Measurements from ENCODE around the gene OR2F1.
A peak's percentile ranks its signal among the peaks of the same experiment; 100 is the strongest.

OR2F1 gene

GRCh38 chr7:143975617-143976016, 21.0 kb downstream of the OR2F1 start:
- Mint-ChIP-seq H3K36me3 (ENCODE audit: low read depth) (no peaks in the 10 kb centered on the region), H3K4me3 (no peak overlapping the region), H3K9me3 (no peaks in the 10 kb centered on the region), H3K27me3 (ENCODE audit: low read depth) (no peaks in the 10 kb centered on the region), H3K4me1 (ENCODE audit: low read depth) (no peaks in the 10 kb centered on the region), H3K27ac (no peak overlapping the region)
- no peak for DNase-seq (ENCODE audit: low spot score)

- H3K36me3 Mint-ChIP-seq (ENCODE audit: low read depth) = no peaks in the 10 kb centered on the region
- no peak overlapping the region for H3K27ac Mint-ChIP-seq
- no peaks in the 10 kb centered on the region for H3K9me3 Mint-ChIP-seq
- no peaks in the 10 kb centered on the region for H3K27me3 Mint-ChIP-seq (ENCODE audit: low read depth)
- no peak for DNase-seq (ENCODE audit: low spot score)
- H3K4me1 Mint-ChIP-seq (ENCODE audit: low read depth) = no peaks in the 10 kb centered on the region
- H3K4me3 Mint-ChIP-seq = no peak overlapping the region
These were observed 23.9 kb downstream of the OR2F1 start for GRCh38 chr7:143978585-143978984.

- no peaks in the 10 kb centered on the region for H3K9me3 Mint-ChIP-seq
- H3K36me3 Mint-ChIP-seq (ENCODE audit: low read depth) = no peaks in the 10 kb centered on the region
- no peak overlapping the region for H3K27ac Mint-ChIP-seq
- DNase-seq (ENCODE audit: low spot score) = no peak
- H3K4me3 Mint-ChIP-seq = no peak overlapping the region
- H3K27me3 Mint-ChIP-seq (ENCODE audit: low read depth) = no peaks in the 10 kb centered on the region
- H3K4me1 Mint-ChIP-seq (ENCODE audit: low read depth) = no peaks in the 10 kb centered on the region
These were observed 24.7 kb downstream of the OR2F1 start for GRCh38 chr7:143979359-143979758.

GRCh38 chr7:143979998-143980397, 25.4 kb downstream of the OR2F1 start:
- Mint-ChIP-seq H3K27me3 (ENCODE audit: low read depth) (no peaks in the 10 kb centered on the region), H3K27ac (no peak overlapping the region), H3K4me1 (ENCODE audit: low read depth) (no peaks in the 10 kb centered on the region), H3K4me3 (no peak overlapping the region), H3K36me3 (ENCODE audit: low read depth) (no peaks in the 10 kb centered on the region), H3K9me3 (no peaks in the 10 kb centered on the region)
- DNase-seq (ENCODE audit: low spot score) = no peak

- Mint-ChIP-seq H3K4me1 (ENCODE audit: low read depth) (no peaks in the 10 kb centered on the region), H3K27ac (no peak overlapping the region), H3K27me3 (ENCODE audit: low read depth) (no peaks in the 10 kb centered on the region), H3K4me3 (no peak overlapping the region), H3K9me3 (no peaks in the 10 kb centered on the region), H3K36me3 (ENCODE audit: low read depth) (no peaks in the 10 kb centered on the region)
- DNase-seq (ENCODE audit: low spot score) = no peak
These were observed 26.3 kb downstream of the OR2F1 start for GRCh38 chr7:143980746-143981510.

GRCh38 chr7:143983960-143984359, 29.3 kb downstream of the OR2F1 start:
- H3K4me1 Mint-ChIP-seq (ENCODE audit: low read depth) = peaks cover 8% of the 10 kb centered on the region
- no peak overlapping the region for H3K4me3 Mint-ChIP-seq
- no peaks in the 10 kb centered on the region for H3K27me3 Mint-ChIP-seq (ENCODE audit: low read depth)
- H3K27ac Mint-ChIP-seq = no peak overlapping the region
- H3K36me3 Mint-ChIP-seq (ENCODE audit: low read depth) = no peaks in the 10 kb centered on the region
- DNase-seq (ENCODE audit: low spot score) = no peak
- H3K9me3 Mint-ChIP-seq = no peaks in the 10 kb centered on the region

GRCh38 chr7:143987513-143987912, 32.9 kb downstream of the OR2F1 start:
- H3K27me3 Mint-ChIP-seq (ENCODE audit: low read depth) = no peaks in the 10 kb centered on the region
- no peak for DNase-seq (ENCODE audit: low spot score)
- no peaks in the 10 kb centered on the region for H3K36me3 Mint-ChIP-seq (ENCODE audit: low read depth)
- peaks cover 8% of the 10 kb centered on the region for H3K4me1 Mint-ChIP-seq (ENCODE audit: low read depth)
- peak overlapping the region; percentile 17 for H3K27ac Mint-ChIP-seq
- peak overlapping the region; percentile 42 for H3K4me3 Mint-ChIP-seq
- H3K9me3 Mint-ChIP-seq = peaks cover 10% of the 10 kb centered on the region

GRCh38 chr7:143988976-143989745, 34.5 kb downstream of the OR2F1 start:
- Mint-ChIP-seq H3K27me3 (ENCODE audit: low read depth) (no peaks in the 10 kb centered on the region), H3K36me3 (ENCODE audit: low read depth) (no peaks in the 10 kb centered on the region), H3K4me3 (no peak overlapping the region), H3K27ac (no peak overlapping the region), H3K9me3 (peaks cover 10% of the 10 kb centered on the region), H3K4me1 (ENCODE audit: low read depth) (peaks cover 8% of the 10 kb centered on the region)
- no peak for DNase-seq (ENCODE audit: low spot score)

- no peaks in the 10 kb centered on the region for H3K36me3 Mint-ChIP-seq (ENCODE audit: low read depth)
These were observed 38.0 kb downstream of the OR2F1 start for GRCh38 chr7:143992670-143993069.

GRCh38 chr7:143993924-143994323, 39.3 kb downstream of the OR2F1 start:
- DNase-seq (ENCODE audit: low spot score) = no peak
- H3K4me1 Mint-ChIP-seq (ENCODE audit: low read depth) = no peaks in the 10 kb centered on the region
- H3K9me3 Mint-ChIP-seq = peaks cover 10% of the 10 kb centered on the region
- no peaks in the 10 kb centered on the region for H3K36me3 Mint-ChIP-seq (ENCODE audit: low read depth)
- no peak overlapping the region for H3K27ac Mint-ChIP-seq
- no peak overlapping the region for H3K4me3 Mint-ChIP-seq
- H3K27me3 Mint-ChIP-seq (ENCODE audit: low read depth) = no peaks in the 10 kb centered on the region

More at GRCh38 chr7:143992670-143993069, 38.0 kb downstream of the OR2F1 start:
- Mint-ChIP-seq H3K27me3 (ENCODE audit: low read depth) (no peaks in the 10 kb centered on the region), H3K4me1 (ENCODE audit: low read depth) (peaks cover 2% of the 10 kb centered on the region), H3K4me3 (no peak overlapping the region), H3K27ac (no peak overlapping the region), H3K9me3 (peaks cover 10% of the 10 kb centered on the region)
- no peak for DNase-seq (ENCODE audit: low spot score)

GRCh38 chr7:144000020-144000419, 45.4 kb downstream of the OR2F1 start, which contains the start of gene OR6B1:
TSS of gene OR6B1 (plus strand) at chr7:144000320. CDS start at chr7:144003997, 3,677 bp downstream.
- Mint-ChIP-seq H3K4me1 (ENCODE audit: low read depth) (no peaks in the 10 kb centered on the region), H3K36me3 (ENCODE audit: low read depth) (no peaks in the 10 kb centered on the region), H3K9me3 (no peaks in the 10 kb centered on the region), H3K27me3 (ENCODE audit: low read depth) (peaks cover 3% of the 10 kb centered on the region), H3K27ac (no peak within 1 kb of the TSS), H3K4me3 (no peak within 1 kb of the TSS)
- no peak for DNase-seq (ENCODE audit: low spot score)

GRCh38 chr7:144001543-144001942, 46.9 kb downstream of the OR2F1 start:
- no peaks in the 10 kb centered on the region for H3K9me3 Mint-ChIP-seq
- H3K4me3 Mint-ChIP-seq = no peak overlapping the region
- H3K27ac Mint-ChIP-seq = no peak overlapping the region
- H3K27me3 Mint-ChIP-seq (ENCODE audit: low read depth) = peaks cover 3% of the 10 kb centered on the region
- DNase-seq (ENCODE audit: low spot score) = no peak
- no peaks in the 10 kb centered on the region for H3K4me1 Mint-ChIP-seq (ENCODE audit: low read depth)
- H3K36me3 Mint-ChIP-seq (ENCODE audit: low read depth) = no peaks in the 10 kb centered on the region

- H3K36me3 Mint-ChIP-seq (ENCODE audit: low read depth) = no peaks in the 10 kb centered on the region
- peaks cover 5% of the 10 kb centered on the region for H3K9me3 Mint-ChIP-seq
- peaks cover 5% of the 10 kb centered on the region for H3K27me3 Mint-ChIP-seq (ENCODE audit: low read depth)
- no peaks in the 10 kb centered on the region for H3K4me1 Mint-ChIP-seq (ENCODE audit: low read depth)
- DNase-seq (ENCODE audit: low spot score) = no peak
- no peak overlapping the region for H3K27ac Mint-ChIP-seq
- no peak overlapping the region for H3K4me3 Mint-ChIP-seq
These were observed 50.1 kb downstream of the OR2F1 start for GRCh38 chr7:144004703-144005102.

- Mint-ChIP-seq H3K36me3 (ENCODE audit: low read depth) (no peaks in the 10 kb centered on the region), H3K27me3 (ENCODE audit: low read depth) (peaks cover 3% of the 10 kb centered on the region), H3K27ac (no peak overlapping the region), H3K4me1 (ENCODE audit: low read depth) (no peaks in the 10 kb centered on the region), H3K4me3 (no peak overlapping the region), H3K9me3 (peaks cover 5% of the 10 kb centered on the region)
- DNase-seq (ENCODE audit: low spot score) = no peak
These were observed 51.5 kb downstream of the OR2F1 start for GRCh38 chr7:144006029-144006691.
